ENCODE data around the gene ACOT7. TPM values are rescaled to one million over a fixed set of nuclear protein-coding genes. Genes with fewer than 3 reads are reported as not detected.
"Not testable (repeated sequence)": the region's sequence is repeated elsewhere in the genome, so short reads cannot be mapped to it uniquely, and the experiment has no call there.

ACOT7 gene
- total and polyA plus RNA-seq, 12 donors, result 4.0 to 40.4 (median 8.6) TPM

- WGBS, 2 donors, result 14 to 39% methylated on average over 6 of the region's 6 CpGs
- peak; percentile 65 to 89 (median 84) for ATAC-seq
- Histone ChIP-seq H3K27ac (peak overlapping the region; percentile 21 to 85 (median 72)), H3K4me1 (peaks cover 16 to 61% (median 36%) of the 10 kb centered on the region in 9 donors), H3K36me3 (peaks cover 0 to 89% (median 32%) of the 10 kb centered on the region in 9 donors), H3K27me3 (no peaks in the 10 kb centered on the region), H3K4me3 (no peak overlapping the region), H3K9me3 (no peaks in the 10 kb centered on the region)
- peak; percentile 62 to 91 for DNase-seq
- intact Hi-C loops (cut with DNase I), result loop anchor here in 1 of 10 donors (2.0 kb wide), 1 partner anchor 14 kb away; no protein-coding TSS in a partner anchor
- TF ChIP-seq CTCF (IDR thresholded peaks at IDR 0.05), result no peak
Observed at GRCh38 chr1:6222636-6223035, 170.9 kb downstream of the ACOT7 start.

GRCh38 chr1:6221210-6221784 lies 172.3 kb downstream of the ACOT7 start:
- H3K4me1 ChIP-seq, result peaks cover 16 to 61% (median 36%) of the 10 kb centered on the region in 9 donors
- H3K36me3 ChIP-seq, result peaks cover 0 to 84% (median 24%) of the 10 kb centered on the region in 9 donors
- ATAC-seq (no peak), DNase-seq (no peak)
- H3K9me3 ChIP-seq, result no peaks in the 10 kb centered on the region
- peak overlapping the region in 5 of 10 donors; percentile 13 to 85 (median 78) for H3K27ac ChIP-seq
- H3K27me3 ChIP-seq, result no peaks in the 10 kb centered on the region
- intact Hi-C loops (cut with DNase I), result no loop called here
- WGBS, 2 donors, result 90 to 93% methylated on average over 12 of the region's 12 CpGs
- no peak for TF ChIP-seq CTCF (IDR thresholded peaks at IDR 0.05)
- H3K4me3 ChIP-seq, result no peak overlapping the region

GRCh38 chr1:6220236-6220635 lies 173.3 kb downstream of the ACOT7 start:
- Histone ChIP-seq H3K4me3 (no peak overlapping the region), H3K36me3 (peaks cover 0 to 84% (median 16%) of the 10 kb centered on the region in 9 donors), H3K9me3 (no peaks in the 10 kb centered on the region), H3K27ac (no peak overlapping the region), H3K27me3 (no peaks in the 10 kb centered on the region), H3K4me1 (peaks cover 16 to 55% (median 30%) of the 10 kb centered on the region in 9 donors)
- no peak for TF ChIP-seq CTCF (IDR thresholded peaks at IDR 0.05)
- ATAC-seq, result no peak
- 80 to 87% methylated on average over 8 of the region's 8 CpGs for WGBS, 2 donors
- intact Hi-C loops (cut with DNase I), result no loop called here
- DNase-seq, result no peak

GRCh38 chr1:6219641-6220040 lies 173.9 kb downstream of the ACOT7 start:
- peak overlapping the region in 2 of 10 donors; percentile 44 to 49 for H3K27ac ChIP-seq
- ATAC-seq, H3K9me3 ChIP-seq: not testable (repeated sequence)

More at GRCh38 chr1:6219641-6220040, 173.9 kb downstream of the ACOT7 start:
- intact Hi-C loops (cut with DNase I); H3K27me3 ChIP-seq; H3K4me3 ChIP-seq; DNase-seq: not testable (repeated sequence)
- peaks cover 0 to 84% (median 15%) of the 10 kb centered on the region in 9 donors for H3K36me3 ChIP-seq
- 83 to 91% methylated on average over 11 of the region's 11 CpGs for WGBS, 2 donors
- H3K4me1 ChIP-seq, result peaks cover 16 to 49% (median 30%) of the 10 kb centered on the region in 9 donors

Measured in heart right ventricle (tissue), 16 donors.